LNCAP (cell line): ENCODE data around the gene SPDYA.

ENCODE experiments used
- TF ChIP-seq, protein P1 (sequence below): fragments of 450-650 bp; IDR thresholded peaks from 2 replicates; pipeline ENCODE4 v1.5.1; 2017; ENCODE audit warnings: mild to moderate bottlenecking

Gene SPDYA

DNA sequence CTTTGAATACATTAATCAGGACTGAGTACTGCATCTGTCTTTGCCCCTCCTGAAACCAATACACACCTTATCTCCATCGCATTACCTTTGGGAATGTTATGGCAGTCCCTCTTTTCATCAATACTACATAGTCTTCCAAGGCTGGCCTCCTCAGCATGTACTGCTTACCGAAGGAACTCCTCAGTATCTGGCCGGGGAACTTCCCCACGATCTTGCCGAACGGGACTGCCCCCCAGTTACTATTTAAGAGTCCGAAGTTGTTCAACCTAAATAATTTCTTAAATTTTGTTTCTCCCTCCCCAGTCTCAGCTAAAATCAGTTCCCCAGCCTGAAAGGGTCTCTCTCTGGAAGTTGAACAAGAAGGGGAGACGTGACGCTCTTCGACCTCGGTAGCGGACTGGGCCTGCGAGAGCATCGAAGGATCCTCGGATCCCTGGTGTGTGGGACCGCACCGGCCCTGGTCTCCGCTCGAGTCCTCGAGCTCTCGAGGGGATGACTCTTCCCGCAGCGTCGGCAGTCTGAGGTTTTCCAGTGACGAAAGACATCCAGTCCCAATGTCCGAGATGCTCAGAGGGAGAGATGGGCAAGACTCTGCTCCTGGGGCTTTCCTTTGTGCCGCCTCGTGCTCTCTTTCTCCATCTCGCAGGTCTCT is 59.0 kb downstream of the SPDYA start:
- TF ChIP-seq, protein P1, sequence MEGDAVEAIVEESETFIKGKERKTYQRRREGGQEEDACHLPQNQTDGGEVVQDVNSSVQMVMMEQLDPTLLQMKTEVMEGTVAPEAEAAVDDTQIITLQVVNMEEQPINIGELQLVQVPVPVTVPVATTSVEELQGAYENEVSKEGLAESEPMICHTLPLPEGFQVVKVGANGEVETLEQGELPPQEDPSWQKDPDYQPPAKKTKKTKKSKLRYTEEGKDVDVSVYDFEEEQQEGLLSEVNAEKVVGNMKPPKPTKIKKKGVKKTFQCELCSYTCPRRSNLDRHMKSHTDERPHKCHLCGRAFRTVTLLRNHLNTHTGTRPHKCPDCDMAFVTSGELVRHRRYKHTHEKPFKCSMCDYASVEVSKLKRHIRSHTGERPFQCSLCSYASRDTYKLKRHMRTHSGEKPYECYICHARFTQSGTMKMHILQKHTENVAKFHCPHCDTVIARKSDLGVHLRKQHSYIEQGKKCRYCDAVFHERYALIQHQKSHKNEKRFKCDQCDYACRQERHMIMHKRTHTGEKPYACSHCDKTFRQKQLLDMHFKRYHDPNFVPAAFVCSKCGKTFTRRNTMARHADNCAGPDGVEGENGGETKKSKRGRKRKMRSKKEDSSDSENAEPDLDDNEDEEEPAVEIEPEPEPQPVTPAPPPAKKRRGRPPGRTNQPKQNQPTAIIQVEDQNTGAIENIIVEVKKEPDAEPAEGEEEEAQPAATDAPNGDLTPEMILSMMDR = no peak

GRCh38 chr2:28870146-28870891 is 59.7 kb downstream of the SPDYA start, which contains the start of gene TRMT61B:
TSS of gene TRMT61B (minus strand) at chr2:28870309. CDS start at chr2:28870277, 32 bp downstream.
- TF ChIP-seq, protein P1 = no peak

DNA sequence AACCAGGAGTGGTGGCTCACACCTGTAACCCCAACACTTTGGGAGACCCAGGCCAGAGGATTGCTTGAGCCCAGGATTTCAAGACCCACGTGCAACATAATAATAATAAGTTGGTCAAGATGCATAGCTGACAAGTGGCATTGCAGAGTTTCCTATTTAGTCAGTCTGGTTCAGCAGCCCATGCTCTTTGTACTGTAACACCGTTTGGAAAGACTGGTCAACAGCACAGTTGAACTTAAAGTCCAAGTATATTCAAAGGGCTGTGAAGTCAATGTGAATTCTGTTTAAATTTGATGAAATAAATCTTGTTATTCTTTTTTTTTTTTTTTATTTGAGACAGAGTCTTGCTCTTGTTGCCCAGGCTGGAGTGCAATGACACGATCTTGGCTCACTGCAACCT is 61.0 kb downstream of the SPDYA start:
- TF ChIP-seq, protein P1 = no peak

- TF ChIP-seq, protein P1 = no peak
Measured at GRCh38 chr2:28880193-28880592, 69.6 kb downstream of the SPDYA start.

- TF ChIP-seq, protein P1 = no peak
Measured at GRCh38 chr2:28893488-28893887, 82.9 kb downstream of the SPDYA start.

GRCh38 chr2:28894470-28895188 is 84.0 kb downstream of the SPDYA start, which contains the start of gene WDR43:
TSS of gene WDR43 (plus strand) at chr2:28894667. CDS start at chr2:28894699, 32 bp downstream.
- TF ChIP-seq, protein P1 = no peak

DNA sequence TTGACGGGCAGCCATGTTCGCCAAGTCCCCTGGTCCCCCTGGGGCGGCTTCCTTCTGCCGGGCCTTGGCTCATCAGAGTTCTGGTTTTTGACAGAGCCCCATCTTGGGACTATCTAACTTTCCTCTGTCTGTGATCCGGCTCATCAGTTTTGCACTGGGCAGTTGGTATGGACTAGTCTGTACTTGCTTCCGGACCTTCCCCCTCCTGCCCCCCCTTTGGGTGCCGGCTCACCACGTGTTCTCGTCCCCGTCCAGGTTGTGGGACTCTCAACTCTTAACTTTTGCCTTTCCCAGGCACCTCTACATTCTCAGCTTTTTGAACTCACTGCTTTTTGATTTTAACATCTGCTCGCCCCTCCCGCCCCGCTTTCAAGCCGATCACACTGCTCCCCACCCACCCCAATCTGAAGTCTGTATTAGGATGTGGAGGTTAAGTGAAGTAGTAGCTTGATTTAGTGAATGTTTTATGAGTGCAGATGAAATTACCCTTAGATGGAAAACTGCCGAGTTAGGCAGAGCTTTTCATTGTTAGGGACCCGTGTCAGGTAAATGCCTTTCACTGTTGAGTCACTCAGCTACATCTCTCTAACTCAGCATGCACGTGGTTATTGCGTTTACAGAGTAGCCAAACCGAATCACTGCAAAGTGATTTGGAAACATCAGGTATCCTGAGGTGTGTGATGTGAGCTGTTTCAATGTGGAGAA is 84.7 kb downstream of the SPDYA start:
- TF ChIP-seq, protein P1 = no peak
